ENCODE measurements around the gene PPP2R2C.

- no peak for TF ChIP-seq MAFF (IDR thresholded peaks at IDR 0.05; ENCODE audit: low read length)
- TF ChIP-seq POLR2AphosphoS5 (IDR thresholded peaks at IDR 0.05; ENCODE audit: control insufficient read depth, insufficient read depth, low read depth, low read length), result no peak
- TF ChIP-seq, protein P1, sequence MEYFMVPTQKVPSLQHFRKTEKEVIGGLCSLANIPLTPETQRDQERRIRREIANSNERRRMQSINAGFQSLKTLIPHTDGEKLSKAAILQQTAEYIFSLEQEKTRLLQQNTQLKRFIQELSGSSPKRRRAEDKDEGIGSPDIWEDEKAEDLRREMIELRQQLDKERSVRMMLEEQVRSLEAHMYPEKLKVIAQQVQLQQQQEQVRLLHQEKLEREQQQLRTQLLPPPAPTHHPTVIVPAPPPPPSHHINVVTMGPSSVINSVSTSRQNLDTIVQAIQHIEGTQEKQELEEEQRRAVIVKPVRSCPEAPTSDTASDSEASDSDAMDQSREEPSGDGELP (CRISPR knock-in tag; IDR thresholded peaks at IDR 0.05; ENCODE audit: borderline replicate concordance), result no peak
- TF ChIP-seq MYC (IDR thresholded peaks at IDR 0.05; ENCODE audit: low read depth, low read length), result no peak
- no peak for TF ChIP-seq MYC (CRISPR knock-in tag; IDR thresholded peaks at IDR 0.05; ENCODE audit: borderline replicate concordance, low read depth)
- no peak for TF ChIP-seq MTA2 (IDR thresholded peaks at IDR 0.05; ENCODE audit: low read depth)
- TF ChIP-seq STAG1 (CRISPR knock-in tag; IDR thresholded peaks at IDR 0.05; ENCODE audit: borderline replicate concordance), result no peak
- TF ChIP-seq CBX3 (IDR thresholded peaks at IDR 0.05; ENCODE audit: borderline replicate concordance in 1 of 2, low read length in 2 of 2), result no peak
- no peak for TF ChIP-seq CEBPB (tag; IDR thresholded peaks at IDR 0.05)
- peak; percentile 39 for TF ChIP-seq USF2 (CRISPR knock-in tag; IDR thresholded peaks at IDR 0.05)
- TF ChIP-seq TCF7L2 (IDR thresholded peaks at IDR 0.05; ENCODE audit: low read depth, low read length), result no peak
Measured at GRCh38 chr4:6302869-6303268, 169.5 kb downstream of the PPP2R2C start.
